Left ventricle myocardium inferior (tissue), 1 donor: ENCODE results near the gene TFF3. TPM values are rescaled to one million over a fixed set of nuclear protein-coding genes. Genes with fewer than 3 reads are reported as not detected.

Source experiments
- DNase-seq: peaks from one replicate; pipeline ENCODE4 v3.0.0-alpha.2; 2020
- H3K27ac ChIP-seq: fragments of 200-600 bp; replicated peaks from 2 replicates; pipeline ENCODE4 v1.8.0; 2021
- H3K27me3 ChIP-seq: fragments of 200-600 bp; 2 replicates; pipeline ENCODE4 v1.8.0; 2021; ENCODE audit warnings: low read depth
- H3K36me3 ChIP-seq: fragments of 200-600 bp; 2 replicates; pipeline ENCODE4 v1.8.0; 2021
- H3K4me1 ChIP-seq: fragments of 200-600 bp; 2 replicates; pipeline ENCODE4 v1.8.0; 2021
- H3K4me3 ChIP-seq: fragments of 200-600 bp; 2 replicates; pipeline ENCODE4 v1.8.0; 2021; ENCODE audit warnings: mild to moderate bottlenecking, moderate library complexity
- H3K9me3 ChIP-seq: fragments of 200-600 bp; replicated peaks from 2 replicates; pipeline ENCODE4 v1.8.0; 2021
- CTCF ChIP-seq: fragments of 200-600 bp; IDR thresholded peaks from 2 replicates; pipeline ENCODE4 v1.8.0; 2021; ENCODE audit warnings: antibody characterized with exemption, mild to moderate bottlenecking, borderline replicate concordance
- intact Hi-C: fragments of 100-400 bp; cut with micrococcal nuclease; formaldehyde crosslinking; loops from one replicate; pipeline ENCODE4 v1.11.0; 2022
- total RNA-seq: library from RNA; stranded (reverse); fragmentation: NEBNext Ultra II Directional; extraction: Animal tissue kit (Norgen Biotek cat#: 25700); gene quantifications from one replicate; pipeline ENCODE4 v1.2.1, GENCODE V29; 2021
- donor health status: DM: no; HTN: yes; CAD: no; lungs with severe emphysema.

The TFF3 gene
- total RNA-seq, 1 donor from 2014 or later: 2.9 TPM

- H3K9me3 ChIP-seq: peaks cover 19% of the 10 kb centered on the region
- no peak overlapping the region for H3K27ac ChIP-seq
- no peak for TF ChIP-seq CTCF
- no peaks in the 10 kb centered on the region for H3K36me3 ChIP-seq
- intact Hi-C loops: no loop called here
- H3K27me3 ChIP-seq: peaks cover 90% of the 10 kb centered on the region
- H3K4me3 ChIP-seq: no peak overlapping the region
- H3K4me1 ChIP-seq: no peaks in the 10 kb centered on the region
- DNase-seq: no peak
Observed at GRCh38 chr21:42361286-42361685, 46.1 kb upstream of the TFF3 start.

GRCh38 chr21:42360317-42360716 is 45.1 kb upstream of the TFF3 start:
- DNase-seq: no peak
- no peak for TF ChIP-seq CTCF
- Histone ChIP-seq H3K4me1 (no peaks in the 10 kb centered on the region), H3K27ac (no peak overlapping the region), H3K9me3 (peaks cover 29% of the 10 kb centered on the region), H3K4me3 (no peak overlapping the region), H3K36me3 (no peaks in the 10 kb centered on the region), H3K27me3 (peaks cover 80% of the 10 kb centered on the region)
- intact Hi-C loops: no loop called here

- no peak for TF ChIP-seq CTCF
- H3K27ac ChIP-seq: no peak overlapping the region
- H3K4me3 ChIP-seq: no peak overlapping the region
- no peak for DNase-seq
- peaks cover 66% of the 10 kb centered on the region for H3K27me3 ChIP-seq
- H3K4me1 ChIP-seq: no peaks in the 10 kb centered on the region
- H3K9me3 ChIP-seq: peaks cover 43% of the 10 kb centered on the region
- intact Hi-C loops: no loop called here
- H3K36me3 ChIP-seq: no peaks in the 10 kb centered on the region
Observed at GRCh38 chr21:42358937-42359336, 43.7 kb upstream of the TFF3 start.

GRCh38 chr21:42358261-42358660 is 43.1 kb upstream of the TFF3 start:
- H3K4me1 ChIP-seq: no peaks in the 10 kb centered on the region
- intact Hi-C loops: no loop called here
- H3K4me3 ChIP-seq: no peak overlapping the region
- H3K9me3 ChIP-seq: peaks cover 46% of the 10 kb centered on the region
- H3K27me3 ChIP-seq: peaks cover 60% of the 10 kb centered on the region
- no peaks in the 10 kb centered on the region for H3K36me3 ChIP-seq
- H3K27ac ChIP-seq: no peak overlapping the region
- no peak for TF ChIP-seq CTCF
- DNase-seq: no peak

- Histone ChIP-seq H3K4me1 (no peaks in the 10 kb centered on the region), H3K9me3 (peaks cover 46% of the 10 kb centered on the region), H3K27me3 (peaks cover 50% of the 10 kb centered on the region), H3K27ac (no peak overlapping the region), H3K4me3 (no peak overlapping the region), H3K36me3 (no peaks in the 10 kb centered on the region)
- intact Hi-C loops: no loop called here
- DNase-seq: no peak
- TF ChIP-seq CTCF: no peak
Observed at GRCh38 chr21:42357307-42357706, 42.1 kb upstream of the TFF3 start.

GRCh38 chr21:42356650-42357049 is 41.4 kb upstream of the TFF3 start:
- Histone ChIP-seq H3K9me3 (peaks cover 46% of the 10 kb centered on the region), H3K36me3 (no peaks in the 10 kb centered on the region), H3K27ac (no peak overlapping the region), H3K27me3 (peaks cover 43% of the 10 kb centered on the region), H3K4me1 (no peaks in the 10 kb centered on the region), H3K4me3 (no peak overlapping the region)
- no peak for DNase-seq
- TF ChIP-seq CTCF: no peak
- intact Hi-C loops: no loop called here
